ENCODE data around the gene NIPAL3. TPM values are rescaled to one million over a fixed set of nuclear protein-coding genes. Genes with fewer than 3 reads are reported as not detected.
"Not testable (repeated sequence)": the region's sequence is repeated elsewhere in the genome, so short reads cannot be mapped to it uniquely, and the experiment has no call there.

NIPAL3 gene
- total RNA-seq, 2 donors from 2014 or later = 22.0 to 28.1 TPM

- peaks cover 11 to 16% of the 10 kb centered on the region in 2 donors for H3K27me3 Mint-ChIP-seq
Observed at GRCh38 chr1:24486331-24487065, 70.9 kb downstream of the NIPAL3 start.

DNA sequence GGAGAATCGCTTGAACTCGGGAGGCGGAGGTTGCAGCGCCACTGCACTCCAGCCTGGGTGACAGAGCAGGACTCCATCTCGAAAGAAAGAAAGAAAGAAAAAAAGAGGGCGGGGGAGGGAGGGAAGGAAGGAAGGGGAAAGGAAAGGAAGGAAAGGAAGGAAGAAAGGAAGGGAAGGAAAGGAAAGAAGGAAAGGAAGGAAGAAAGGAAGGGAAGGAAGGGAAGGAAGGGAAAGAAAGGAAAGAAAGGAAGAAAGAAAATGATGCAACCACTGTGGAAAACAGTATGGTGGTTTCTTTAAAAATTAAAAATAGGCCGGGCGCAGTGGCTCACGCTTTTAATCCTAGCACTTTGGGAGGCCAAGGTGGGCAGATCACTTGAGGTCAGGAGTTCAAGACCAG is 71.9 kb downstream of the NIPAL3 start:
- ATAC-seq (no peak), DNase-seq (ENCODE audit: low spot score) (no peak)
- Mint-ChIP-seq H3K4me1 (ENCODE audit: low read depth in 2 of 2) (no peaks in the 10 kb centered on the region), H3K36me3 (peaks cover 4% of the 10 kb centered on the region), H3K4me3 (no peak overlapping the region), H3K27me3 (peaks cover 18 to 22% of the 10 kb centered on the region in 2 donors), H3K9me3 (no peaks in the 10 kb centered on the region), H3K27ac (peak overlapping the region in 1 of 2 donors; percentile 37)

More at GRCh38 chr1:24486331-24487065, 70.9 kb downstream of the NIPAL3 start:
- DNase-seq (ENCODE audit: low spot score) (no peak), ATAC-seq (no peak)
- Mint-ChIP-seq H3K4me1 (ENCODE audit: low read depth in 2 of 2) (peaks cover 5 to 7% of the 10 kb centered on the region in 2 donors), H3K27ac (peak overlapping the region in 1 of 2 donors; percentile 37), H3K9me3 (no peaks in the 10 kb centered on the region), H3K36me3 (peaks cover under 1% of the 10 kb centered on the region), H3K4me3 (no peak overlapping the region)

DNA sequence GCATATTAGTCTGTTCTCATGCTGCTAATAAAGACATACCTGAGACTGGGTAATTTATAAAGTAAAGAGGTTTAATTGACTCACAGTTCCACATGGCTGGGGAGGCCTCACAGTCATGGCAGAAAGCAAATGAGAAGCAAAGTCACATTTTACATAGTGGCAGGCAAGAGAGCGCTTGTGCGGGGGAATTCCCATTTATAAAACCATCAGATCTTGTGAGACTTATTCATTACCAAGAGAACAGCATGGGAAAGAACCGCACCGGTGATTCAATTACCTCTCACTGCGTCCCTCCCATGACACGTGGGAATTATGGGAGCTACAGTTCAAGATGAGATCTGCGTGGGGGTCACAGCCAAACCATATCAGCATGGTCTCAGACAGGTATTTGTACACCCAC is 72.6 kb downstream of the NIPAL3 start:
- H3K27me3 Mint-ChIP-seq = peaks cover 18 to 26% of the 10 kb centered on the region in 2 donors
- H3K36me3 Mint-ChIP-seq; H3K4me3 Mint-ChIP-seq; H3K9me3 Mint-ChIP-seq; ATAC-seq; DNase-seq (ENCODE audit: low spot score); H3K4me1 Mint-ChIP-seq (ENCODE audit: low read depth in 2 of 2): not testable (repeated sequence)
- H3K27ac Mint-ChIP-seq = peak overlapping the region in 1 of 2 donors; percentile 23

DNA sequence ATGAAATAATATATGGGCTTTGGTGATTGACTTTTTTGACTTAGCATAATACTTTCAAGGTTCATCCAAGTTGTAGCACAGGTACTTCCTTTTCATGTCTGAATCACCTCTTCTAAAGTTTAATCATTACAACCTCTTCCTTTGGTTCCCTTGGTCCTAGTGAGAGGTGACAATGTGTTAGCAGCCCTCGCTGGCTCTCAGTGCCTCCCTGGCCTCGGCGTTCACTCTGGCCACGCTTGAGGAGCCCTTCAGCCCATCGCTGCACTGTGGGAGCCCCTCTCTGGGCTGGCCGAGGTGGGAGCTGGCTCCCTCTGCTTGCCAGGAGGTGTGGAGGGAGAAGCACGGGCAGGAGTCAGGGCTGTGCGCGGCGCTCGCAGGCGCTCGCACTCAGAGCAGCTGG is 74.1 kb downstream of the NIPAL3 start:
- Mint-ChIP-seq H3K4me3 (no peak overlapping the region), H3K27me3 (peaks cover 24 to 27% of the 10 kb centered on the region in 2 donors), H3K9me3 (no peaks in the 10 kb centered on the region), H3K27ac (no peak overlapping the region), H3K36me3 (peaks cover 4% of the 10 kb centered on the region), H3K4me1 (ENCODE audit: low read depth in 2 of 2) (no peaks in the 10 kb centered on the region)
- DNase-seq (ENCODE audit: low spot score) = no peak
- ATAC-seq = no peak

DNA sequence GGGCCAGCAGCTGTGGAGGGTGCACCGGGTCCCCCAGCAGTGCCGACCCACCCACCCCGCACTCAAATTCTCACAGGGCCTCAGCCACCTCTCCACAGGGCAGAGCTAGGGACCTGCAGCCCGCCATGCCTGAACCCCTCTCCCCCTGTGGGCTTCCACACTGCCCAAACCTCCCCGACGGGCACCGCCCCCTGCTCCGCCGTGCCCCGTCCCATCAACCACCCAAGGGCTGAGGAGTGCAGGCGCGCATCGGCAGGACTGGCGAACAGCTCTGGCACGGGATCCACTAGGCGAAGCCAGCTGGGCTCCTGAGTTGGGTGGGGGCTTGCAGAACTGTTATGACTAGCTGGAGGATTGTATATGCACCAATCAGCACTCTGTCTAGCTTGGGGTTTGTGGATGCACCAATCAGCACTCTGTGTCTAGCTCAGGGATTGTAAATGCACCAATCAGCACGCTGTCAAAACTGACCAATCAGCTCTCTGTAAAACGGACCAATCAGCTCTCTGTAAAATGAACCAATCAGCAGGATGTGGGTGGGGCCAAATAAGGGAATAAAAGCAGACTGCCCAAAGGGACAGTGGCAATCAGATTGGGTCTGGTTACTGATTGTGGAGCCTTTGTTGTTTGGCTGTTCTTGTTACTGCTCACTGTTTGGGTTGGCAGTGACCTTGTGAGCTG is 74.6 kb downstream of the NIPAL3 start:
- Mint-ChIP-seq H3K4me1 (ENCODE audit: low read depth in 2 of 2) (no peaks in the 10 kb centered on the region), H3K27me3 (peaks cover 25 to 27% of the 10 kb centered on the region in 2 donors), H3K4me3 (no peak overlapping the region), H3K9me3 (no peaks in the 10 kb centered on the region), H3K27ac (no peak overlapping the region), H3K36me3 (peaks cover 4% of the 10 kb centered on the region)
- DNase-seq (ENCODE audit: low spot score) (no peak), ATAC-seq (no peak)

GRCh38 chr1:24491577-24492360 is 76.2 kb downstream of the NIPAL3 start:
- no peak overlapping the region for H3K27ac Mint-ChIP-seq

GRCh38 chr1:24492935-24493334 is 77.3 kb downstream of the NIPAL3 start:
- not testable (repeated sequence) for H3K36me3 Mint-ChIP-seq; H3K27ac Mint-ChIP-seq; DNase-seq (ENCODE audit: low spot score); H3K4me1 Mint-ChIP-seq (ENCODE audit: low read depth in 2 of 2); H3K4me3 Mint-ChIP-seq; H3K9me3 Mint-ChIP-seq; ATAC-seq
- peaks cover 30 to 38% of the 10 kb centered on the region in 2 donors for H3K27me3 Mint-ChIP-seq

More at GRCh38 chr1:24491577-24492360, 76.2 kb downstream of the NIPAL3 start:
- Mint-ChIP-seq H3K36me3 (peaks cover 4% of the 10 kb centered on the region), H3K9me3 (no peaks in the 10 kb centered on the region), H3K27me3 (peaks cover 29 to 33% of the 10 kb centered on the region in 2 donors), H3K4me3 (no peak overlapping the region), H3K4me1 (ENCODE audit: low read depth in 2 of 2) (no peaks in the 10 kb centered on the region)
- ATAC-seq (no peak), DNase-seq (ENCODE audit: low spot score) (no peak)

DNA sequence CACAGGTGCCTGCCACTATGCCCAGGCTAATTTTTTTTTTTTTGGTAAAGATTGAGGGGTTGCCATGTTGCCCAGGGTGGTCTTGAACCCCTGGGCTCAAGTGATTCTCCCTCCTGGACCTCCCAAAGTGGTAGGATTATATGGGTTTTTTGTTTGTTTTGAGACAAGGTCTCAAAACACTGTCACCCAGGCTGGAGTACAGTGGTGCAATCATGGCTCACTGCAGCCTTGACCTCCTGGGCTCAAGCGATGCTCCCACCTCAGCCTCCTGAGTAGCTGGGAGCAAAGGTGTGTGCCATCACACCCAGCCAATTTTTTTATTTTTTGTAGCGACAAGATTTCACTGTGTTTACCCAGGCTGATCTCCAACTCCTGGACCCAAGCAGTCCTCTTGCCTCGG is 78.2 kb downstream of the NIPAL3 start:
- Mint-ChIP-seq H3K27ac (no peak overlapping the region), H3K27me3 (peaks cover 33 to 46% of the 10 kb centered on the region in 2 donors), H3K36me3 (peaks cover 4% of the 10 kb centered on the region), H3K9me3 (no peaks in the 10 kb centered on the region), H3K4me1 (ENCODE audit: low read depth in 2 of 2) (peaks cover 10 to 12% of the 10 kb centered on the region in 2 donors), H3K4me3 (no peak overlapping the region)
- ATAC-seq = no peak
- no peak for DNase-seq (ENCODE audit: low spot score)

DNA sequence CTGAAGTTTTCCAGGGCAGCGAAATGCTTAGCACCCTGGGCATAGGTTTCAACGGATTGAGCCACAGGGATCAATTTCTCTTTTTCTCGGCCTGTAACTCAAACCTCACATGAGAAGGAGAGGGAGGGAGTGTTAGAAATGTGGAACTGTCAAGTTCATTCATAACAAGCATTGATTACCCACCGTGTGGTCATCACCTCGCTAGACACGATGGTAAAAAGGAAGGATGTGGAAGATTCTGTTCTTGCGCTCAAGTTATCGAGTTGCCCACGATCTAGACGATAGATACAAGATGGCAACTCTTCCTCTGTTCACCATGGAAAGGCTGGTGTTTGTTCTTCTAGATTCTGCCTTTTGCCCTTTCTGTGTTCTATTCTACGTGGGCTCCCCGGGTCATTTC is 83.0 kb downstream of the NIPAL3 start:
- H3K27ac Mint-ChIP-seq = peak overlapping the region in 1 of 2 donors; percentile 15
- H3K4me3 Mint-ChIP-seq = peak overlapping the region; percentile 56
- no peaks in the 10 kb centered on the region for H3K9me3 Mint-ChIP-seq
- H3K27me3 Mint-ChIP-seq = peaks cover 44 to 75% of the 10 kb centered on the region in 2 donors
- H3K36me3 Mint-ChIP-seq = peaks cover 7% of the 10 kb centered on the region
- DNase-seq (ENCODE audit: low spot score) (no peak), ATAC-seq (peak; percentile 61 to 67)
- H3K4me1 Mint-ChIP-seq (ENCODE audit: low read depth in 2 of 2) = peaks cover 41 to 44% of the 10 kb centered on the region in 2 donors

DNA sequence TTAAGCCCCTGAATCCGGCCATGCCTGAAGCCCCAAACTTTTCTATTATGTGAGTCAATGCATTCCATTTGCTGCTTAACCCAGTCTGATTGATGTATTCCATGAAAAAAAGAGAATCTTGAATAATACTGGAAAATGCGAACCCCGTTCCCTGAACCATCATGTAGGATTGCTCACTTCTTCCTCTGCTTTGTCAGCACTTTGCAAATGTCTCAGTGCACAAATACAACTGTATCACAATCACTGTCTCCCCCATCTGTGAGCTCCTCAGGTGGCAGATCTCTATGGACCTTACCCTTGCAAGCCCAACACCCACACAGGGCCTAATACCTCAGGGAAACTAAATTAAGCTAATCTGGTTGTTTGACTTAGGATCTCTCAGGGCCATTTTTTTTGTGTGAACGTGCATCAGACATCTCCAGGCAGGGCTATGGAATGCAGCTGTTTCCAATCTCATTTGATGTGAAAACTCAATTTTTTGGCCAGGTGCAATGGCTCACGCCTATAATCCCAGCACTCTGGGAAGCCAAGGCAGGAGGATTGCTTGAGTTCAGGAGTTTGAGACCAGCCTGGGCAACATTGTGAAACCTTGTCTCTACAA is 84.9 kb downstream of the NIPAL3 start:
- no peak for ATAC-seq
- H3K27ac Mint-ChIP-seq = peak overlapping the region in 1 of 2 donors; percentile 63
- peaks cover 49 to 79% of the 10 kb centered on the region in 2 donors for H3K27me3 Mint-ChIP-seq
- H3K36me3 Mint-ChIP-seq = peaks cover 7% of the 10 kb centered on the region
- H3K9me3 Mint-ChIP-seq = no peaks in the 10 kb centered on the region
- H3K4me1 Mint-ChIP-seq (ENCODE audit: low read depth in 2 of 2) = peaks cover 41 to 48% of the 10 kb centered on the region in 2 donors
- DNase-seq (ENCODE audit: low spot score) = no peak
- H3K4me3 Mint-ChIP-seq = no peak overlapping the region

GRCh38 chr1:24501371-24502064 is 85.9 kb downstream of the NIPAL3 start:
- Mint-ChIP-seq H3K27ac (peak overlapping the region; percentile 4 to 68), H3K36me3 (peaks cover 7% of the 10 kb centered on the region), H3K4me3 (peak overlapping the region; percentile 82), H3K27me3 (peaks cover 54 to 80% of the 10 kb centered on the region in 2 donors), H3K4me1 (ENCODE audit: low read depth in 2 of 2) (peaks cover 41 to 48% of the 10 kb centered on the region in 2 donors), H3K9me3 (no peaks in the 10 kb centered on the region)
- ATAC-seq (no peak), DNase-seq (ENCODE audit: low spot score) (no peak)

DNA sequence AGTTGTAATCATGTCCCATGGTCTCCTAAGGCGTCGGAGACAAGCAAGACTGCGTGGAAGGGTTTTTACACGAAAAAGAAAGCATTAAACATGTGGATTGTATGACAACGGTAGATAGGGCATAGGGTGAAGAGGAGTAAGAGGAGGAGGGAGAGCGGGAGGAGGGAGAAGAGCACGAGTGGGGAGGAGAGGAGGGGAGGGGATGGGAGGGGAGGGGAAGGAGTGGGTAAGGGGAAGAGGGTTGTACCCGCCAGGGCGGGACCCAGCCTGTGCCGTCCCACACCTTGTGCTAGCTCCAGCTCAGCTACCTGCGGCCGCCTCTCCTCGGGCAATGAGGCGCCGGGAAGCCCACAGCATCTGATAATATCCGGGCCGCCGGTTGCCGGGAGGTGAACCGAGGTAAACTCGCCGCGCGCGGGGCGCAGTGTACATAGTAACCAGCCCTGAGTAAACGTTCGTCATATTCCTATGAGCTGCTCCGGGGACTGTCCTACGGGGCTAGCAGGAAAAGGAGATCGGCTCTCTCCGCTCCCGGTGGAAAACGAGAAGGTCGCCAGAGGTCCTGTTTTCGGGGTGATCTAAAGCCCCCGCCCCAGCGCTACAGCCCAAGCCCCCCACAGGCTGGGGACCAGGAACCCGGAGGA is 86.6 kb downstream of the NIPAL3 start:
- ATAC-seq (peak; percentile 49 to 63), DNase-seq (ENCODE audit: low spot score) (no peak)
- peaks cover 7% of the 10 kb centered on the region for H3K36me3 Mint-ChIP-seq
- peaks cover 41 to 51% of the 10 kb centered on the region in 2 donors for H3K4me1 Mint-ChIP-seq (ENCODE audit: low read depth in 2 of 2)
- no peaks in the 10 kb centered on the region for H3K9me3 Mint-ChIP-seq
- peaks cover 55 to 81% of the 10 kb centered on the region in 2 donors for H3K27me3 Mint-ChIP-seq
- H3K4me3 Mint-ChIP-seq = peak overlapping the region; percentile 82
- peak overlapping the region; percentile 4 to 68 for H3K27ac Mint-ChIP-seq

All from natural killer cell treated with Interleukin-12 subunit alpha and Interleukin-12 subunit beta and Interleukin-15 and Interleukin-18, amount 100 ng/mL, for 72 hours (primary cell).